C4-2B (cell line): Measurements from ENCODE around the gene RXRA.

ENCODE experiments used
- ZFX ChIP-seq: fragments of 450-650 bp; IDR thresholded peaks from 2 replicates; pipeline ENCODE4 v1.6.1; 2017
- TF ChIP-seq, protein P1 (sequence below): fragments of 450-650 bp; conservative IDR thresholded peaks from 2 replicates; pipeline ENCODE4 v1.5.1; 2017; ENCODE audit warnings: mild to moderate bottlenecking

DNA sequence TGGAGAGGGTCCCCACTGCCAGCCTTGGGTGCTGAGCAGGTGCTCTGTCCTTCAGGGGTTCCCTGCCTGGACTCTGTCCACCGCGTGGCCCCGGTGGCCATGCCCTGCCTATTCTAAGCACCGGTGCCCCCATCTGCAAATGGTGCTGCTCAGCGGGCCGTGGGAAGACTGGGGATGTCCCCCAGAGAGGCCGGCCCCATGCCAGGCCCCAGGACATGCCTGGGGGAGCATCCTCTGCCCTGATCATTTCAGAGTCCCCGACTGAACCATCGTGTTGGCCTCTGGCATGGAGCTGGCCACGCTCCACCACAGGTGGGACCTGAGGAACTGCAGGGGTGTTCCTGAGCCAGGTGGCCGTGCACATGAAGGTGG lies 64.7 kb downstream of the RXRA start:
- TF ChIP-seq, protein P1, sequence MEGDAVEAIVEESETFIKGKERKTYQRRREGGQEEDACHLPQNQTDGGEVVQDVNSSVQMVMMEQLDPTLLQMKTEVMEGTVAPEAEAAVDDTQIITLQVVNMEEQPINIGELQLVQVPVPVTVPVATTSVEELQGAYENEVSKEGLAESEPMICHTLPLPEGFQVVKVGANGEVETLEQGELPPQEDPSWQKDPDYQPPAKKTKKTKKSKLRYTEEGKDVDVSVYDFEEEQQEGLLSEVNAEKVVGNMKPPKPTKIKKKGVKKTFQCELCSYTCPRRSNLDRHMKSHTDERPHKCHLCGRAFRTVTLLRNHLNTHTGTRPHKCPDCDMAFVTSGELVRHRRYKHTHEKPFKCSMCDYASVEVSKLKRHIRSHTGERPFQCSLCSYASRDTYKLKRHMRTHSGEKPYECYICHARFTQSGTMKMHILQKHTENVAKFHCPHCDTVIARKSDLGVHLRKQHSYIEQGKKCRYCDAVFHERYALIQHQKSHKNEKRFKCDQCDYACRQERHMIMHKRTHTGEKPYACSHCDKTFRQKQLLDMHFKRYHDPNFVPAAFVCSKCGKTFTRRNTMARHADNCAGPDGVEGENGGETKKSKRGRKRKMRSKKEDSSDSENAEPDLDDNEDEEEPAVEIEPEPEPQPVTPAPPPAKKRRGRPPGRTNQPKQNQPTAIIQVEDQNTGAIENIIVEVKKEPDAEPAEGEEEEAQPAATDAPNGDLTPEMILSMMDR = no peak
- no peak for TF ChIP-seq ZFX
